Mammary epithelial cell (primary cell): ENCODE data around the gene LRRC27.

Experiments
- EZH2 ChIP-seq: IDR thresholded peaks from 2 replicates; pipeline ENCODE4 v1.6.1; 2012; ENCODE audit warnings: low read length, inconsistent platforms, borderline replicate concordance
- TF ChIP-seq, protein P1 (sequence below), 2 donors: IDR thresholded peaks in 1 of 2; conservative IDR thresholded peaks in 1 of 2; 2 replicates each; pipeline ENCODE4 v1.5.1; 2011 to 2012; ENCODE audit warnings: inconsistent platforms in 2 of 2, low read length in 2 of 2, mild to moderate bottlenecking in 2 of 2, control low read depth in 1 of 2, low read depth in 1 of 2; ENCODE audit not compliant: insufficient read depth in 1 of 2; ENCODE audit errors: extremely low read depth in 1 of 2

DNA sequence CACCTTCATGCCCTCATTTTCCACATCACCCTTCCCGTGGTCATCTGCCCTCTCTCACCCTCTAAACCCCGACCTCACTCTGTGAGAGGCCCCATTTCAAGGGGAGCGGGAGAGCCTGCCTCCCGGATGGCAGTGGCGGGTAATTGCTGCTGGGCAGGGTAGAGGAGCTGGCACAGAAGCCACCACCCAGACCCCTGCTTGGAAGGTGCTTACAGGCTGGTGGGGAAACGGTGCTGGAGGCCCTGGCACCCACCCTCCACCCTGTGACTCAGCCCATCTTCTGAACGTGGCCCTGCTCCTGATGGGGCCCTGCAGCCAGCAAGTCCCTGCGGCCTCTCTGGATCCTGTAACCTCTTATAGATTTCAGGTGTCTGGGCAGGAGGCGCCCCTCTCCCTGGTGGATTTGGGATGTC, 54.4 kb downstream of the LRRC27 start:
- TF ChIP-seq, protein P1, sequence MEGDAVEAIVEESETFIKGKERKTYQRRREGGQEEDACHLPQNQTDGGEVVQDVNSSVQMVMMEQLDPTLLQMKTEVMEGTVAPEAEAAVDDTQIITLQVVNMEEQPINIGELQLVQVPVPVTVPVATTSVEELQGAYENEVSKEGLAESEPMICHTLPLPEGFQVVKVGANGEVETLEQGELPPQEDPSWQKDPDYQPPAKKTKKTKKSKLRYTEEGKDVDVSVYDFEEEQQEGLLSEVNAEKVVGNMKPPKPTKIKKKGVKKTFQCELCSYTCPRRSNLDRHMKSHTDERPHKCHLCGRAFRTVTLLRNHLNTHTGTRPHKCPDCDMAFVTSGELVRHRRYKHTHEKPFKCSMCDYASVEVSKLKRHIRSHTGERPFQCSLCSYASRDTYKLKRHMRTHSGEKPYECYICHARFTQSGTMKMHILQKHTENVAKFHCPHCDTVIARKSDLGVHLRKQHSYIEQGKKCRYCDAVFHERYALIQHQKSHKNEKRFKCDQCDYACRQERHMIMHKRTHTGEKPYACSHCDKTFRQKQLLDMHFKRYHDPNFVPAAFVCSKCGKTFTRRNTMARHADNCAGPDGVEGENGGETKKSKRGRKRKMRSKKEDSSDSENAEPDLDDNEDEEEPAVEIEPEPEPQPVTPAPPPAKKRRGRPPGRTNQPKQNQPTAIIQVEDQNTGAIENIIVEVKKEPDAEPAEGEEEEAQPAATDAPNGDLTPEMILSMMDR (conservative IDR thresholded peaks at IDR 0.05 in 1 of 2, IDR thresholded peaks at IDR 0.05 in 1 of 2; ENCODE audit: extremely low read depth in 1 of 2, insufficient read depth in 1 of 2, low read depth in 1 of 2, low read length in 2 of 2), result no peak
- TF ChIP-seq EZH2, result no peak
